Fibroblast of pulmonary artery (primary cell): ENCODE results near the gene PTPRD.
A peak's percentile ranks its signal among the peaks of the same experiment; 100 is the strongest.

ENCODE experiments used
- DNase-seq: peaks from one replicate; pipeline ENCODE4 v3.0.0-alpha.2; 2010; ENCODE audit warnings: low read depth
- H3K4me3 ChIP-seq: replicated peaks from 2 replicates; pipeline ENCODE4 v1.5.1; 2011; ENCODE audit warnings: low read depth, mild to moderate bottlenecking, control low read depth, low read length, moderate library complexity
- TF ChIP-seq, protein P1 (sequence below): IDR thresholded peaks from 2 replicates; pipeline ENCODE4 v1.5.1; 2011; ENCODE audit warnings: mild to moderate bottlenecking, control low read depth, low read length, inconsistent platforms; ENCODE audit errors: missing control alignments

The PTPRD gene

DNA sequence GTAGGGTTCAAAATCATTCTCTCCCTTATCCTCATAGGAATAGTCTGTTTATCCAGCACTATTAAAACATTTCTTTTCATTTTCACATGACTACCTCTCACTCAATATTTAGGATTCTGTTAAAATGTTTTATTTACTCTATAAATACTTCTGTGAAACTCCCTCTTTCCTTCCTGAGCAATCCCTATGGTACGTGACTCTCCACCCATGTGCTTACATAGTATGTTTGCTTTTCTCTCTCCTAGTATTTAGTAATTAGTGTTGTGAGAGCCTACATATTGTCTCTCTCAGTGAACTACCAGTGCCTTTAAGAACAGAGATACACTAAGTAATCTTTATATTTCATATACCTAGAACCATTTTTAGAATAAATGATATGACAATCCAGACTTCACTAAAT is 46.0 kb downstream of the PTPRD start:
- no peak overlapping the region for H3K4me3 ChIP-seq
- TF ChIP-seq, protein P1, sequence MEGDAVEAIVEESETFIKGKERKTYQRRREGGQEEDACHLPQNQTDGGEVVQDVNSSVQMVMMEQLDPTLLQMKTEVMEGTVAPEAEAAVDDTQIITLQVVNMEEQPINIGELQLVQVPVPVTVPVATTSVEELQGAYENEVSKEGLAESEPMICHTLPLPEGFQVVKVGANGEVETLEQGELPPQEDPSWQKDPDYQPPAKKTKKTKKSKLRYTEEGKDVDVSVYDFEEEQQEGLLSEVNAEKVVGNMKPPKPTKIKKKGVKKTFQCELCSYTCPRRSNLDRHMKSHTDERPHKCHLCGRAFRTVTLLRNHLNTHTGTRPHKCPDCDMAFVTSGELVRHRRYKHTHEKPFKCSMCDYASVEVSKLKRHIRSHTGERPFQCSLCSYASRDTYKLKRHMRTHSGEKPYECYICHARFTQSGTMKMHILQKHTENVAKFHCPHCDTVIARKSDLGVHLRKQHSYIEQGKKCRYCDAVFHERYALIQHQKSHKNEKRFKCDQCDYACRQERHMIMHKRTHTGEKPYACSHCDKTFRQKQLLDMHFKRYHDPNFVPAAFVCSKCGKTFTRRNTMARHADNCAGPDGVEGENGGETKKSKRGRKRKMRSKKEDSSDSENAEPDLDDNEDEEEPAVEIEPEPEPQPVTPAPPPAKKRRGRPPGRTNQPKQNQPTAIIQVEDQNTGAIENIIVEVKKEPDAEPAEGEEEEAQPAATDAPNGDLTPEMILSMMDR = no peak
- DNase-seq = no peak

DNA sequence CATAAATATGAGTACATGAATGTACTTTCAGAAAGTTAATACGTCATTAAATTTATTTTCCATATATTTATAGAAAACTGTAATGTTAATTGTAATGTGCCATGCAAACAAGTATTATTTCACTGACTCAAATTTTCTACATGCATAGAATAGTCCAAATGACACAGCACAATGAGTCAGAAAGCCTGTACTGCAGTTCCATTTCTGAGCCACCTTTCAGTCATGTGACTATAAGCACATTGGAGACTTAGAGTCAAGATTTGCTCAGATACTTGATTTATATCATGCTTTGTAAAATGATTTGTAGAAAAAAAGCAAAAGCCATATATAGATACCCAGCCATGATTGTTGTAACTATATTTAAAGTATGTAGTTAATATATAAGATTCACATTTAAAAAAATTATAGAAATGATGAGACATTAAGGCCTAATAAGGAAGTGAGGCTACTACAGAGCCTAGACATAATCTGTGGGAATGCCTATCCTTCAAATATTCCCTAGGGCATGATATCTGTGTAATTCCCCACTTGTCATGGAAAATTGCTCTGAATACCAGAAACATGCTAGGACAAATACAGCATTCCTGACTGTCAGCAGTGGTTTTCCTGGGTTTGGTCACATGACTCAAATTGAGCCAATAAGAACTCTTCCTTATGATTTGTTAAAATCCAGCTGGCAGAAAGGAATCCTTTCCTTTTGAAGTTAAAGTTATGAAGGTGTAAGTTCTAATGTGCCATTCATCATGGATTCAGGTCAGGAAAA is 50.0 kb downstream of the PTPRD start:
- TF ChIP-seq, protein P1 = no peak
- peak; percentile 0 for DNase-seq
- H3K4me3 ChIP-seq = no peak overlapping the region

DNA sequence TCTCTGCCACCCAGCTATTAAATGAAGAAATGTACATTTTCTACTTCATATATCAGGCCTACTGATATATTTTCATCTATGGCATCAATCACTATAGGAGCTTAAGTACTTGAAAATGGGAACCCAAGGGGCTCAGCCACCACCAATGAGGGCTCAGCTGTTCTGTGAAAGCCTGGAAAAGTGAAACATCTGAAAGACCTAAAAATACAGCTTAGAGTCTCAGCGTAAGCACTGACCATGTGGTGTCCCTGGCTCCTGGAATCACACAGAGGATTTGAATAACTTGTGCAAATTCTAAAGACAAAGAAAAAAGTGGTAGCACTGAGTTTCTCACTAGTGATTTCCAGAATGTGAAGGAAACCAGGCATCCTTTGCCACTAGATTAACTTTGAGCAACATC is 64.5 kb downstream of the PTPRD start:
- no peak for DNase-seq
- TF ChIP-seq, protein P1 = no peak
- H3K4me3 ChIP-seq = no peak overlapping the region

DNA sequence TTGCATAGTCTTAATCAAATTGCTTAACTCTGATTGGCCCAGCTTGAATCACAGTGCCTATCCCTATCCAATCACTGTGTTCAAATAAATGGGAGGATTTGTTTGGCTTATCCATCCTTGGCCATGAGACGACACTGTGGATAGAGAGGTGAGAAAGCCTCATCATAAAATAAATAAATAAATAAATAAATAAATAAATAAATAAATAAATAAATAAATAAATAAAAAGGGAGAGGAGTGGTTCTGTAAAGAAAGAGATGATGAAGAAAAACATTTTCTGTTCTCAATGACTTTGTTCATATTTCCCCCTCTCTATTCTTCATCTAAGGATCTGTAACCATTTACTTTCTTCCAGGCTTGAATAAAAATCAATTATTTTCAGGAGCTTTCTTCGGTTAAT is 74.7 kb downstream of the PTPRD start:
- no peak for DNase-seq
- TF ChIP-seq, protein P1 = no peak
- H3K4me3 ChIP-seq = no peak overlapping the region

DNA sequence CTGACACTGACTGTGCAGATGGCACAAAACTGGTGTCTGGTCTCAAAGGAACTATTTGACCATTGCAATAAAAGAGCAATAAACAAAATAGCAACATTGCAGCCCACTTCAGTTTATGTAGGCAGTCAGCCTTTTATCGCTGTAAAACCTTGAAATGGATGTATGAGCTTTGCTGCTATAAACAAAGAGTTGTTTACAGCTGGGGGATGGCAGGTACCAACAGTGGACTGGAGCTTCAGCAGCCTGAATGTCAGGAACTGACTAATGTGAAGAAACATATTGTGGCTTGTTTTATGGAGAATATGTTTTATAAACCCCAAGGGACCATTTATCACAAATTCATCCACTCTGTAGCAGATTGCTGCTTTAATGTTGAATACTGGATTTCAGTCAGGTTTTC is 78.0 kb downstream of the PTPRD start:
- H3K4me3 ChIP-seq = no peak overlapping the region
- TF ChIP-seq, protein P1 = no peak
- no peak for DNase-seq

DNA sequence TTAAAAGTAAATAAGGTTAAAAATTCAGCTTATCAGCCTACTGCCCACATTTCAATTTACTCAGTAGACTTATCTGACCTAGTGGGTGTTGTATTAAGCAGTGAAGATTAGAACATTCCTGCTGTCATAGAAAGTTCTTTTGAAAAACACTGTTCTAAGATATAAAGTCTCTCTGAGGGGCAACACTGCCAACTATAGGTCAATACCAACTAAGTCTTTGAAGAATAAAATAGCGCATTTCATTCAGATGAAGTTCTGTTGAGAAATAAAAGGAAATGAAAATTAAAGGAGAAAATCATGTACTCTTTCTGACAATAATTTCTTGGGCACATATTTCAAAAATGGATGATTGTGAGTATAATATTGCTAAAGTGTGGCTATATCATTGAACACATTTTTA is 86.8 kb downstream of the PTPRD start:
- no peak for DNase-seq
- H3K4me3 ChIP-seq = no peak overlapping the region
- TF ChIP-seq, protein P1 = no peak

DNA sequence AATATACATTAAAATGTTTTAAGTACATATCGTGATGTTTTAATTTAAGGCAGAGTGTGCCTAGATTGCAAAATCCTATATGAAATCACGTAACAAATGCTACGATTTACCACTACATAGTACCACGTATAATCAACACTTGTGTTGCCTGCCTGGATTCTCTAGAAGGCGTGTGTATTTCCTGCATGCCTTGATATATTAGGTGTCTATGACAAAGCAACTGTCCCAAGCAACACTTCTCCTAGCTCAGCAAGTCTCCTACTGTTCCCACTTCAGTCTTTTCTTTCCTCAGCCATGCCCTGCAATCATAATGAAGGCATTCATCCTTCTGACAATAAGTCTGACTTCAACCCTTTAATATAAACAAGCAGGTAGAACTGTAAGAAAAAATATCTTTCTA is 89.6 kb downstream of the PTPRD start:
- DNase-seq = no peak
- TF ChIP-seq, protein P1 = no peak
- no peak overlapping the region for H3K4me3 ChIP-seq
